DMS79 treated with DMSO at 0.1 percent for 48 hours (cell line): ENCODE data around the gene SERPINA5.

Experiments used
- DNase-seq: peaks from one replicate; lab custom pipeline; 2025; lab: John Stamatoyannopoulos, UW

SERPINA5 gene

DNA sequence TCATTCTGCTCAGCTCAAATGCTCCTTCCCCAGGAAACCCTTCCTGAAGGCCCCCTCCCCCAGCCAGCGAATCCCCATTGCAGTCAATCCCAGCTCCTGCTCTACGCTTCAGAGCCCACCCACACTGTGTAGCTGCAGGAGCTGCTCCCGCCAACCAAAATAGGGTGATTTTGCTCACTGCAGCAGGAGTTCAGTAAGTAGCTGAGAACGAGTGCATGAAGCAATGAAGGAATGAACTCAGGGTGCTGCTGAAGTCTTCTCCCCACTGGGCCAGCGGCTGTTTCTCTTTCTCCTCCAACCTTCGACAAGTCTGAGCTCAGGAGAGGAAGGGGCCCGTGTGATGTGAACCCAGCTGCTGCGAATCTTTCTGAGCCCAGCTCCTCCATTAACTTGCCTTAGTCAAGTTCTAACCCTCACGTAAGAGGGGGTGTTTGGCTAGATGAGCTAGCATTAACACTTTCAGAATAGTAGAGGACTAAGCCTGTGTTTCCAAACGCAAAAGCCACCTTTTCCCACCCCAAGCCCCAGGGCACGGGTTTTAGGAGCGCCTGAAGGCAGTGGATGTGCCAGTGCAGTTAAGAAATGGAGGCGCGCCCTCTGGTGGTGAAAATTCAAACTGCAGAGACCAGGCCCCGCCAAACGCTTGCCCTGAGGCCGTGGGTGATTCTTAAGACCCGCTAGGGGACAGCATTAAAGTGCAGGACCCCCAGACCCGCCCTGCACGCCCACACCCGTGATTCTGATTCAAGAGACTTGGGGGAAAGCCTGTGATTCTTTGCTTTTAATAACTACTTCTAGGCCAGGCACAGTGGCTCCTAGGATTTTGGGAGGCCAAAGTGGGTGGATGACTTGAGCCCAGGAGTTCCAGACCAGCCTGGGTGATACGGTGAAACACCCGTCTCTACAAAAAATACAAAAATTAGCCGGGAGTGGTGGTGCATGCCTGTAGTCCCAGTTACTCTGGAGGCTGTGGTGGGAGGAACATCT lies 31.9 kb upstream of the SERPINA5 start:
- DNase-seq: peak; percentile 11

DNA sequence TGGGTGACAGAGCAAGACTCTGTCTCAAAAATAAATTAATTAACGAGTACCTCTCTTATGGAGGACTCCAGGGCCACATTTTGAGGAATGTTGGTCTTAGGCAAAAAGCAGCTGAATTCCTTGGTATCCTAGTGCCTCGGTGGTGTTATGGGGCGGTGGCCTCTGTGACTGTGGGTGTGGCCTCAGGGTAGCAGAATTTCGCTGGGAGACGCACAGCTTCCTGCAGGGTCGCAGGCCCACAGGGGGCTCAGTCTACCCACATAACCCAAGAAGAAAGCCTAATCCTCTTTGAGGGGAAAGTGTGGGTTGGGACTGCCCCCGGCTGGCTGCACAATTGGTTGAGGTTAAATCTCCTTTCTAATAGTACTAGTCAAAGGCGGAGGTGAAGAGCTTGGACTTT lies 31.2 kb upstream of the SERPINA5 start:
- DNase-seq: no peak

DNA sequence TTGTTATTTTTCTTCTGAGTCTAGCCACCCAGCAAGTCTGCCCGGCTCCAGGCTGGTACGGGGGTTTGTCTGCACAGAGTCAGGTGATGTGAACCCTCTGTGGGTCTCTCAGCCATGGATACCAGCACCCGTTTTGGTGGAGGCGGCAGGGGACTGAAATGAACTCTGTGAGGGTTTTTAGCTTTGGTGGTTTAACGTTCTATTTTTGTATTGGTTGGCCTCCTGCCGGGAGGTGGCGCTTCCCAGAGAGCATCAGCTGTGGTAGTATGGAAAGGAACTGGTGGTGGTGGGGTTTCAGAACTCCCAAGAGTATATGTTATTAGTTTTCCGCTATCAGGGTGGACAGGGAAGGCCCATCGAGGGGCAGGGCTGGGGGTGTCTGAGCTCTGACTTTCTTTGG lies 25.2 kb upstream of the SERPINA5 start:
- DNase-seq: no peak

DNA sequence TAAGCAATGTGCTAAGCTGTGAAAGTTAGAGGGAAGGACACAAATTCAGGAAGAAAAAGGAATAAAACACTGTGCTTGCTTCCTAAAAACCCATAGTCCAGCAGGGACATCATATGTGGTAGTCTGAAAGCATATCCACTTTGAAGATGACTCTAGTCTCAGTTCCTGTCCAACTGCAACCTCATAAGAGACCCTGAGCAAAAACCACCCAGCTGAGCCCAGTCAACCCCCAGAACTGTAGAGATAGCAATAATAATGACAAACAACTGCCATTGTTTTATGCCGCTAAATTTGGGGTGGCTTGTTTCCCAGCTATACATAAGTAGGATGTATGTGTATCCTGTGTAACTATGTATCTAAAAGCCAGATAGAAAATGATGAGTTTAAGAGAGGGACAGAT lies 23.9 kb upstream of the SERPINA5 start:
- DNase-seq: no peak

DNA sequence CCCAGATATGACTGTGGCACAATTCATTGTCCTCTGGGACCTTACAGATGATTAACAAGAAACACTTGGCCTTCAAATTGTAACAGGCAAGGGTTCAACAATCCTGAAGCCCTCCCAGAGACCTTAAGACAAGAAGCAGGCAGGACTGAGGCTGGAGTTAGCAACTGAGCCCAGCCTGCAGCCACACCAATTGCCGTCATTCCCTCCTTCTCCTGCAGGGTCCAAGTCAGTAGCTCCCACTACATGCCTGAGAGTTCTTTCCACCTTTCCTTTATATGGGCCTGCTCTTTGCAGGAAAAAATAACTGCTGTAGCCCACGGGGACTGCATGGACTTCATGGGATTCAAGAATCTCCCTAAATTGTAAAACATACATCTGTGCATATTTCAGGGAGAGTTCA lies 22.4 kb upstream of the SERPINA5 start:
- no peak for DNase-seq

DNA sequence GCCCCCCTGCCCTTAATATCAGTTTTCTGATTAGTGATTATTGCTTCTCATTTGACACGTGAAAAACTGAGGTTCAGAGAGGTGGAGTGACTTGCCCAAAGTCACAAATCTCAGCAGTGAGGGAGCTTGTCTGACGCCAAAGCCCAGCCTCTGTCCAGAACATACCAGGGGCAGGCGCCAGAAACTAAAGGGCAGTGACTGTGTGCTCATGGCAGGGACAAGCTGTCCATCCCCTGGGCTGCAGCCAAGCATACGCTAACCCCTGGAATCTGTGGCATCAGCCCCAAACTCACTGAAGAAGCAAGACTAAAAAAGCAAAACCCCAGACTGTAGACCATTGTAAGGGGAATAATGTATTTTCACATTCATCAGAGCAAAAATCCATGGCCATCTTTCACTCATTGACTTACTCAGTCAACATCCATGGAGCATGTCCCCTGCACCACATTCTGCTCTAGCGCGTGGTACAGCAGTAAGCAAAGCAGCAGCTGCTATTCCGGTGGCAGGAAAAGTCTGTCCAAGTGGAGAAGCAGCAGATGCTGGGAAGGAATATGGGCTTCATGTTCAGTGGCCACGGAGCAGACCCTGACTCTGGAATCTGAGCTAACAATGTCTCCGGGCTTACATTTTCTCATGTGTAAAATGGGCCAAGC lies 21.5 kb upstream of the SERPINA5 start:
- no peak for DNase-seq

DNA sequence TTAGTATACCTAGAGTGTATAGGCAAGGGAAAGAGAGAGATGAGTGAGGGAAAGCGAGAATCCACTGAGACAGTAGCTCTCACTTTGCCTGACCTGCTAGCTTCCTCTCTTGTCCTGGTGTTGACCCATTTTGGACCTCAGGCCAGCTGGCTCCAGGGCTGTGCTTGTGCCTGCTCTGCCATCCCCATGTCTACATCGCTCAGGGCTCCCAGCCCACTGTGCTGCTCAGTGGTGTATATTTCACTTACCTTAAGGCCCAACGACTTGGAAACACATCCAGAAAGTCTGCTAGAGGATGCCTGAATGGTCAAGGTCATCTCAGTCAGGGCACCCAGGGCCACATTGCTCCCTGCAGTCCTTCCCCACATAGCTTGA lies 20.9 kb upstream of the SERPINA5 start:
- DNase-seq: no peak

DNA sequence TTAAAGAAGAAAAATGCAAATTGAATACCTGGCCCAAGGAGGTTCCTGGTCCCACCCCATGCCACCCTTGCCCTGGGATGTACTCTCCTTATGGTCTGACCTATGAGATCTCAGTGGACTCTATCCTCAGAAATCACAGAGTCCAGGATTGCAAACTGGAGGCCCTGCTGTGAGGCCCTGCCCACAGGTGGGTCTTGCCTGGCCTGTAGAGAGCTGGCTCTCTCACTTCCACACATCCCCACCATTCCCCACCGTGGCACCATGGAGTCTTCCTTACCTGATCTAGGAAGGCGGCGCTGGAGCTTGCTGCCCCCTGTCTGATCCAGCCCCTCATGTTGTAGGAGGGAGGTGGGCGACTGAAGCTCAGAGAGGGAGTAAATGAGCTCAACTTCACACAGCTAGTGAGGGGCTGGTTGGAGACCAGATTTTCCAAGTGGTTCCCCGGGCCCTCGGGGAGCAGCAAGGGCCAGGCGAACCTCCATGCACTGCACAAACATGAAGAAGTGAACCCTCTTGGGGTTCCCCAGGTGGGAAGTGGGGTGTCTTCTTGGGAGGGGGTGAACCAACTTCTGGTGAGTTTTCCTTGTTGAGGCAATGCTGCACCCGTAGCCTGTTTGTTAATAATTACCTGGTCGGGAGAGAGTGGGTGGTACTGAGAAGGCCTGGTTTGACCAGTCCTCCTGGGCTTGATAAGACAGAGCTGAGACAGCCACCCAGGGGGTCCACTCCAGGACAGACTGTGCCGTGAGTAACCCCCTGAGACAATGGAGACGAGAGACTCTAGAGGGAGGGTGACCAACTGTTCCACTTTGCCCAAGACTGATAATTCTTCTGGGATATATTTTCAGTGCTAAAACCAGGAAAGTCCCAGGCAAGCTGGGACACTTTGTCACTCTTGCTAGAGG lies 20.2 kb upstream of the SERPINA5 start, which contains the start of gene SERPINA4:
Gene SERPINA4, plus strand, starts transcription at position 692 of the 905 bp plus-strand sequence. CDS start 2,041 bp downstream, outside the sequence.
- no peak for DNase-seq

DNA sequence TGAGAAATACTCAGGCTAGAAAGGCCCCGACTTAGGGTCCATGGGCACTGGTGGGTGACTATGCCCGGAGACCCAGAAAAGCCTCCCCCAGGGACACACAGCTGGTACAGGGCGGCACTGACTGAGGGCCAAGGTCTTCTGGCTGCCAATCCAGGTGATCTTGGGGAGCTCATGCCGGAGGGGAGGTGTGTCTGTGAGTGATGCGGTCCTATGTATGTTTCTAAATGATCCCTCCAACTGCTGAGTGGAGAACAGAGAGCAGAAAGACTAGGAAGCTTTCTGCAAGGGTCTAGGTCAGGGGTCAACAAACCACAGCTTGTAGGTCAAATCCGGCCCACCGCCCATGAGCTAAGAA lies 19.6 kb upstream of the SERPINA5 start:
- no peak for DNase-seq

DNA sequence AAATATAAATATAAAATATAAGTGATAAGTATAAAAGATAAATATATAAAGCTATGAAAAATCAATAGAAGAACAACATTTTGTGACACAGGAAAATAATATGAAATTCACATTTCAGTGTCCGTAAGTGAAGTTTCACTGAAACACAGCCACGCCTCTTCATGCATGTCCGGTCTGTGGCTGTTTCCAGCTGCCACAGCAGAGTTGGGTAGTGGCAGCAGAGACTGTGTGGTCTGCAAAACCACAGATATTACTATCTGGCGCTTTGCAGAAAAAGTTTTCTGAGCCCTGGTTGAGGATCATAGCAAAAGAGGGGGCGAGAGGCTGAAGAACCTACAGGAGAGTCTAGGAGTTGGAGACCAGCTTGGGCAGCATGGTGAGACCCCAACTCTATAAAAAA lies 19.2 kb upstream of the SERPINA5 start:
- DNase-seq: no peak

DNA sequence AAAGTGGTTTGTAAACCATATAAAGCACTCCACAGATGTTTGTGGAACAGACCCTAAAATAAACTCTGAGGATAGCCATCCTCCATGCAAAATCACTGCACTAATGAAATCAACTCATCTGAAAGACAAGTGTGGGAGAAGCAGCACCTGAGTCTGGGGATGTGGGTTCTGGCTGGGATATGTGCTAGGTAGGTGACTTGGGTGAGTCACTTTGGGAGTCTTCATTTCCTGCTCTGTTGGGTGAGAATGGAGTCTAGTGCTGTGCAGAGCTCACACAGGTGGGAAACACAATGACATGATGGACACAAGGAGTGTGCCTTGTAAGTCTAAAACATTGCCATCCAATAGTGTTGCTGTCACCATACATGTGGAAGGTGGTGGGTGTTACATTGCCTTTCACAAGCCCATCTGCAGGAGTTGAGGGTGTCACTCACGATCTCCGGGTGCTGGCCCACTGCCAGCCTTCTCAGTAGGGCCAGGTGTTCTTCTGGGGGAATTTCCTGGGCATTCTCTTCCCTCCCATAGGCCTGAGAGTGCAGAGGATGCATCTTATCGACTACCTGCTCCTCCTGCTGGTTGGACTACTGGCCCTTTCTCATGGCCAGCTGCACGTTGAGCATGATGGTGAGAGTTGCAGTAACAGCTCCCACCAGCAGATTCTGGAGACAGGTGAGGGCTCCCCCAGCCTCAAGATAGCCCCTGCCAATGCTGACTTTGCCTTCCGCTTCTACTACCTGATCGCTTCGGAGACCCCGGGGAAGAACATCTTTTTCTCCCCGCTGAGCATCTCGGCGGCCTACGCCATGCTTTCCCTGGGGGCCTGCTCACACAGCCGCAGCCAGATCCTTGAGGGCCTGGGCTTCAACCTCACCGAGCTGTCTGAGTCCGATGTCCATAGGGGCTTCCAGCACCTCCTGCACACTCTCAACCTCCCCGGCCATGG lies 18.0 kb upstream of the SERPINA5 start:
- no peak for DNase-seq

DNA sequence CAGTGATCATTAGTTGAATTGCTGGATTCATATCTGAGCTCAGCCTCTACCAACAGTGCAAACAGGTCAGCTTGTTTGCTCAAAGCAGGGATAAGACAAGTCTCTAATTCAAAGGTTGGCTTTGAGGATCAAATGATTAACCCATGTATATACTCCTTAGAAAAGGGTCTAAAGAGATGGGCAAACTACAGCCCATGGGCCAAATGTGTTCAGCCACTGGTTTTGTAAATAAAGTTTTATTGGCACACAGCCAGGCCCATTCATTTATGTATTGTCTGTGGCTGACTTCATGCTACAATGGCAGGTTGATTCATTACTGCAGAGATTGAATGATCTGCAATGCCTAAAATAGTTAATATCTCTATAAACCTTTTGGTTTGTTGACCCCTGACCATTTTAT lies 16.8 kb upstream of the SERPINA5 start:
- no peak for DNase-seq

DNA sequence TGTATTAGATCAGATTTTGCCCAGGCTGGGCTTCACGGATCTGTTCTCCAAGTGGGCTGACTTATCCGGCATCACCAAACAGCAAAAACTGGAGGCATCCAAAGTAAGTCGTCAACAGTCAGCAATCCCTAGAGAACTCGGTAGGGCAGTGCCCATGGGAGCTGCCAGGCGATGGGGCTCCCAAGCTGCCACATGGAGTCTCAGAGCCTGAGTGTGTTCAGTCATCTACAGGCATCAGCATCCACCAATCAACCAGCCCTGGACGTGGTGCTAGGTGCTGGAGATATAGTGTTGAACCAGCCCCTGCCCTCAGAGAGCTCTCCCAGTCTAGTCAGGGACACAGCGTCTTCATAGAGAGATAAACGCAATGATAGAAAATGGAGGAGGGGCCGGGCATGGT lies 13.0 kb upstream of the SERPINA5 start:
- no peak for DNase-seq

DNA sequence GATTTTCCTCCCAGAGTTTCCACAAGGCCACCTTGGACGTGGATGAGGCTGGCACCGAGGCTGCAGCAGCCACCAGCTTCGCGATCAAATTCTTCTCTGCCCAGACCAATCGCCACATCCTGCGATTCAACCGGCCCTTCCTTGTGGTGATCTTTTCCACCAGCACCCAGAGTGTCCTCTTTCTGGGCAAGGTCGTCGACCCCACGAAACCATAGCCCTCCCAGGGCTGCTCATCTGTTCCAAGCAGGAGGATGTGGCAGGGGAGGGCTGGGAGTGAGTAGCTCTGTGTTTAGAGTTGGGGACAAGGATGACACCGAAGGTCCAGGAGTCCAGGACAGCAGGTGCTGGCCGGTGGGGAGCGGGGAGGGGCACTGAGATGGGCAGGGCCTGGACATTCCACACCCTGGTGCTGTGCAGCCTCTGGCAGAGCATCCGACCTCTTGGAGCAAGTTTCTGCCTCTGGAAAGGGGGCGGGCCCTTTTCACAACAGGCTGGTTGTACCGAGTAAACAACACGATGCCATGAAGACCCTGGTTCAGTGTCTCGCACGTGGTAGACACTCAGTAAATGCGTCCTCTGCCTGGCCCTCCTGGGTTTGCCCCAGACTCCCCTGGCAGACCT lies 11.7 kb upstream of the SERPINA5 start:
- DNase-seq: no peak

DNA sequence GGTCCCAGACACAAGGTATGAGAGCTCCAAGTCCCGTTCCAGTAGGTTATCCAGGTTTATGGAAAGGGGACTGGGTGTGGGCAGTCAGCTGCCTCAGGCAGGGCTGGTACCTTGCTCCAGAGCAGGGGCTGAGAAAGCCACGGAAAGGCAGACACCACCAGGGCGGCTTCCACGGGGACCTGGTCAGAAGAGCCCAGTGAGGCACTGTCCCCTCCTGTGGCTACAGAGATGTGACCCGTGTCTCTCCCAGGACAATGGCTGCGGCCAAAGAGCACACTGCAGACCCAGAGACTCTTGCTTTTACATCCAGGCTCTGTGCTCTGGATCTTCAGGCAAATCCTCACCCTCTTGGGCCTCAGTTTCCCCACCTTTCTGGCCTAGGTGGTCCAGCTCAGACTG lies 11.2 kb upstream of the SERPINA5 start:
- DNase-seq: no peak

DNA sequence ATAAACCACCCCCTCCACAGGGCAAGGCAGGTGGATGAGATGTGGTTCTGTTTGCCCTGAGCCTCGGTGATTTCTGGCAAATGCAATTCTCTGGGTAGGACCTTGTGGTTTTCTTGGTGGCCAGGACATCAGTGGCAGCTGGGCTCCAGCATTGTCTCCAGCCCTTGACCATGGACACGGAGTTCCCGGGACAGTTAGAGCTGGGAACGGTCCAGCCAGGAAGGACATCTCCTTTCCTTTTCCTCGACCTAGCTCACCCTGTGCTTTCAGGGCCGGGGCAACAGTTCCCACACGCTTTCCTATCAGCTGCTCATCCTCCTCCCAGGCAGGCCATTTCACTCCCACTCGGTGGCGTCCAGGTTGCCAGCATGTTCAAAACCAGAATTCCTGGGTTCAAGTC lies 10.8 kb upstream of the SERPINA5 start:
- DNase-seq: no peak

DNA sequence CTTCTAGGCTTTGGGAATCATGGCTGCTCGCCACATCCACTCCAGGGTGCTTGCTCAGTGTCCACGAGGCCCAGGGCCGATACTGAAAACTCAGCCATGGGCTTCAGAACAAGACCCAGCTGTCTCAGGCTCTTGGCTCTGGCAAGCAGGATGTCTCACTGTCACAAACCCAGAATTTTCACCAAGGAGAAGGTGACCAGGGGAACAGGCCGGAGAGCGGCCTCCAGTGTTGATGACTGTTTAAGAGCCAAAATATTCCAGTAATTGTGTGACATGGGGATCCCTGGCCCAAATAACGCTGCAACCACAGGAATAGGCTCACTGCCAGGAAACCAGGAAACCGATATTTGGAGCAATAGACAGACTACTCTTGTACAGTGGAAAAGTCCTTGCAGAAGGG lies 9.8 kb upstream of the SERPINA5 start:
- no peak for DNase-seq

DNA sequence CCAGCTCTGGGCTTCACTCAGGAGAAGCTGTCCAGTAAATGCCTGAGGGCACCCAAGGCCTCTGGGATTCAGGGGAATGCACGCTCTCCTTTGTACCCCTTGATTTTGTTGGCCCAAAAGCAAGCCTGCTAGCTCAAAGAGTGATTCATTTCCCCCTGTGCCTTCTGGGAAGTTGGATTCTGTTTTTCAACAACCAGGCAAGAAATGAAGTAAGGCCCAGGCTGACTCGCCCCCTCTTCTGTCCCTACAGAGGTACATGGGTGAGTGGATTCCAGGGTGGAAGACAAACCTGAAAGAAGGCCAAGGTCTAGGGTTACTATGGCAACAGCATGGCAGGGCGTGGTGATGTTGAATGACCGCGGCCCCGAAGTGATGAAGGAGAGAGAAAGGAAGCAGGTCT lies 9.3 kb upstream of the SERPINA5 start:
- DNase-seq: no peak

DNA sequence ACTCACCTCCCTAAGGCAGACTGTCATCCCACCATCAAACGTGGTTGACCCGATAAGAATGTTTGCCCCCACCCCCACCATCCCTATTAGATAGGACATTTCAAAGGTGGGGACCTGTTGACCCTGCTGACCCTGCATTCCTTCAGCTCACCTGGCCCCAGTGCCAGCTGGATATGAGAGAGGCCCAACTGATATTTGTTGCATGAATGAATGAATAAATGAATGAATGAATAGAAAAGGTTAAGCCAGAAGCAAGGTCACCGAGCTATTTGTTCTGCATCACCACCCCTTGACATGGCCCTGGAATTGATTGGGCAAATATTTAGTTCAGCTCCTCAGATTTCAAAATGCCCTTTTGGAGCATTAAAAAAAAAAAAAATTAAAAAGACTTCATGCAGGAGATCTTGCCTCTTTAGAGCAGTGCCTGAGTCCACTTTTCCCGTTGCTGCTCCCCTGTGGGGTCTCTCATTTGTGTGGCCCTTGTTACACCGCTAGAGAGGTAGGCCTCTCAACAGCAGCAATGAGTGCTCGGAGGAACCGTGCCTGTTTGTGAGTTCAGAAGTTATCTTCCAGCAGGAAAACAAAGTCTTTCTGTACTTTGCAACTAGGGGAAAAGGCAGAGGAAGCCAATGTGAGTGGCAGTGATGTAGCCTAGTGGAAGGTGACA lies 8.5 kb upstream of the SERPINA5 start:
- DNase-seq: no peak
